Amniotic epithelial cell (primary cell): Measurements from ENCODE around the gene CCDC24.

Source experiments
- DNase-seq: peaks from one replicate; pipeline ENCODE4 v3.0.0-alpha.2; 2010; ENCODE audit warnings: low read depth

CCDC24 gene

DNA sequence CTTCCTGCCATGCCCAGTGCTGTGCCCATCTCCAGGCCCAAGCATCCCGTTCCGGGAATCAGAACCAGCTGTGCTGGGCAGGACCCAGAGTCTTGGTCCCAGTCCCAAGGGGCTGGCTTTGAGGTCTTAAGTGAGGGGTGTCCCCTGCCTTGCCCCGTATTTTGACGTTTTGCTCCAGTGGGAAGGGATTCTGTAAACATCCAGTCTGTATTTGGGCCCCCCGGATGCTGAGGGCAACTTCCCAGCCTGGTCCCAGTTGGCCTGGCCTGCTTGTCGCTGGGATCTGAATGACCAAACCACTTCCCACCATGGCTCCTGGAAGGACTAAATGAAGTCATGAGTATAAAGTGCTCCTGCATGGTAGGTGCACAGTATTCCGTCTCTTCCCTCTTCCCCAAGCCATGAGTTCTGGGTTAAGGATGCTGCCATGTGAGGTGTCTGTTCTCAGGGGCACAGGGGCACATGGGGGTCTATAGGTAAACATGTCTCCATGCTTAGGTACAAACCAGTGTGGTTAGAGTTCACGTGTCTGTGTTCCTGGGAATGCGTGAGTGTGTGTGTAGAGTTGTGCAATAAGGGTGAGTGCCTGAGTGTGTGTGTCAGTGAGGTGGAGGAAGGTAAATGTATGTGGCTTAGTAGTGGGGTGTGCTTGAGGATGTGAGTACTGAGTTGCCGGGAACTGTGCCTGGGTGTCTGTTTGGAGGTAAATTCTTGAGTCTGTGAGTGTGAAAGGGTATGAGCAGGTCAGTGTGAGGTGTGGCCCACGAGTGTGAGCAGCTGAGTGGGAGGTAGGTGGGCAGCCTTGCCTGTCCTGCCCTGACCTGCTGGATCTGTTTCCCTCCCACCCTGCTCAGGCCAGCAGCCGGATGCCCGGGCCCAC is 10.9 kb upstream of the CCDC24 start:
- DNase-seq: peak; percentile 69

DNA sequence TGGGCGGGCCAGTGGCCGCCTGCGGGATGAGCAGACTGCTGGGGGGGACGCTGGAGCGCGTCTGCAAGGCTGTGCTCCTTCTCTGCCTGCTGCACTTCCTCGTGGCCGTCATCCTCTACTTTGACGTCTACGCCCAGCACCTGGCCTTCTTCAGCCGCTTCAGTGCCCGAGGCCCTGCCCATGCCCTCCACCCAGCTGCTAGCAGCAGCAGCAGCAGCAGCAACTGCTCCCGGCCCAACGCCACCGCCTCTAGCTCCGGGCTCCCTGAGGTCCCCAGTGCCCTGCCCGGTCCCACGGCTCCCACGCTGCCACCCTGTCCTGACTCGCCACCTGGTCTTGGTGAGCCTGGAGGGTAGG is 10.3 kb upstream of the CCDC24 start:
- no peak for DNase-seq

DNA sequence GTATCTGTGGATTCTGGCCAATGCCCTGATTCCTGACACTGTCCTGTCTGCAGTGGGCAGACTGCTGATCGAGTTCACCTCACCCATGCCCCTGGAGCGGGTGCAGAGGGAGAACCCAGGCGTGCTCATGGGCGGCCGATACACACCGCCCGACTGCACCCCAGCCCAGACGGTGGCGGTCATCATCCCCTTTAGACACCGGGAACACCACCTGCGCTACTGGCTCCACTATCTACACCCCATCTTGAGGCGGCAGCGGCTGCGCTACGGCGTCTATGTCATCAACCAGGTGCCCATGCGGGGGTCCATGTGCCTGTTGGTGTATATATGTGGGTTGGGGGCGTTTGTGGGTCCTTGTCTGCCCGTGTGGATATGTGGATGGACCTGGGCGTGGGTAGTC is 9.8 kb upstream of the CCDC24 start:
- no peak for DNase-seq

DNA sequence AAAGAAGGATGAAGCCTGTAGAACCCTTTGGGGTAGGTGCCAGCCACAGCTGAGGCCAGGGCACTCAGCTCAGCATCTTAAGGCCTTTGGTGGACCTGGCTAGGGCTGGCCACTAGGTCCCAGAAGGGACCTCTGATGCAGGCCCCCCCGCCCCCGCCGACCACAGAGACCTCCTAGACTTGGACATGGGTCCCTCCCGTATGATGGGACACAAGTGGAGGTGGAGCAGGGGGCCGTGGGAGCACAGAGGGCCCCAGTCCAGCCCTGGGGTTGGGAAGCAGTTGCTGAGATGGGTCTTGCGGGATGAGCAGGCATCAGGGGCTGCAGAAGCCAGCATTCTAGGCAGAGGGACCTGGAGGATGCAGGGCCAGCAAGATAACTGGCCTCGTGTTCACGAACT is 9.2 kb upstream of the CCDC24 start:
- no peak for DNase-seq

DNA sequence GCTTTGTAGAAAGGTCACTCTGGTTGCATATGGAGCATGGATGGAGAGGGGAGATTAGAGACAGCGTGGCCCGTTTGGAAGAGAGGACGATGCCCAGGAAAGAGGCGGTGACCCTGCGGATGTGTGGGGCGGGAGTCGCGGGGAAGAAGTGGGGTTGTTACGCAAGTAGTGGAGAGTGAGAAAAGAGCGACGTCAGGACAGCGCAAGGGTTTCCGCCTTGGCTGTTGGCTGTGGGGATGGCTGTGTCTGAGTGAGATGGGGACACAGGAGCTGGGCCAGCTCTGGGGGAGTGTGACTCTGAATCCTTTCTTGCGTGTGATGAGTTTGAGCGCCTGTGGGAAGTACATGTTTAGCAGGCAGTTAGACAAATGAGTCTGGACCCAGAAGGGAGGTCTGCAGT is 8.6 kb upstream of the CCDC24 start:
- DNase-seq: no peak

DNA sequence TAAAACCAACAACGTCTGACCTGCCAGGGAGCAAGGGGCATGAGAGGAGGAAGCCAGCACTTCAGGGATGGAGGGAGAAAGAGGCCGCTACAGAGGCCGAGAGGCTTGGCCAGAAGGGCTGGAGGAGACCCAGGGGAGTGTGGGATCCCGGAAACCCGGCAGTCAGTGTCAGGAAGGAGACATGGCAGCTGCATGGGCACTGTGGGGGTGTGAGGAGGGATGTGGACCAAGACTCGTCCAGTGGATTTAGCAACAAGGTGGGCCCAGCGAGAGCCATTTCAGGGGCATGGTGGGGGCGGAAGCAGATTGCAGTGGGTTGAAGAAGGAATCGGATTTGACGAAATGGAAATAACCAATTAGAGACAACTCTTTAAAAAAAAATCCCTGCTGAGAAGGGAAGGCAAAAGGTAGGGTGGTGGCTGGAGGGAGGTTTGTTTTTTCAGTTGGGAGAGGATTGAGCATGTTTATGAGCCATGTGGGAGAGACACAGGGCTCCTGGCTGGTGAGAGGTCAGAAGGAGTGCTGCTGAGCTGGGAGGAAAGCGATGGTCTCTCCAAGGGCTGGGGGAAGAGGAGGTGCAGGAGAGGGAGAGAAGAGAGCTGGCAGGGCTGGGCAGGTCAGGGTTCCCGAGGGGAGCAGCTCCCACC is 8.0 kb upstream of the CCDC24 start:
- no peak for DNase-seq

DNA sequence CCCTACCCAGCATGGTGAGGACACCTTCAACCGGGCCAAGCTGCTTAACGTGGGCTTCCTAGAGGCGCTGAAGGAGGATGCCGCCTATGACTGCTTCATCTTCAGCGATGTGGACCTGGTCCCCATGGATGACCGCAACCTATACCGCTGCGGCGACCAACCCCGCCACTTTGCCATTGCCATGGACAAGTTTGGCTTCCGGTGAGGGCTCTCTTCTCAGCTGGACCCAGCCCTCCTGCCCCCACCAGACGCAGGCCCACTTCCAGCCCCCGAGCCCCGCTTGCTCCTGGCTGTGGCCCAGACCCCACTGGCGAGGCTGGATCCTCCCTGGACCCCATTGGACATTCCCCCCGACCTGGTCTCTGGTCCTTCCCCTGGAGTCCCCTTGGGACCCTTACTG is 6.5 kb upstream of the CCDC24 start:
- DNase-seq: no peak

DNA sequence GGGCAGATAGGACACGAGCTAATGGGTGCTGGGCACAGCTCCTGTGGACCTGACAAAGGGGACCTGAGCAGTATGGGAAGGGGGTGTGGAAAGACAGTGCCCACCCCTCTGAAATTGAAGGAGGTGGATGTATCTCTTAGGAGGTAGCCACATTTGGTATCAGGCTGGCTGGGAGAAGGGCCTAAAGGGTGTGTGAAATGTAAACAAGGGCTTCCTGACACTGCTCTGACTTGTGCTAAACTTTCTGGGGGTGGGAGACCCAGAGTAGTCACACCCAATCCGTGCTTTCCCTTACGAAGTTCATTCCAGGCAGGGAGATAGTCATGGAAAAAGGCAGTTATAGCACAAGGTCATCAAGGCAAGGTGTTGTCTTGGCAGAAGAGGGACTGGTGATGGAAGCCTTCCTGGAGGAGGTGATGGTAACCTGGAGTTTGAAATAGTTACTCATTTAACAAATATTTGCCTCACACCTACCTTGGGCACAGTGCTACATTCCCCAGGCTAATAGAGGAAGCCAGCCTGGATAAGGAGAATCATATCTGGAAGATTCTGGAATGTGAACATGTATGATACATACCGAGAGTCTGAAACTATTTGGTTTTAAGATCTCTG is 5.3 kb upstream of the CCDC24 start:
- no peak for DNase-seq

DNA sequence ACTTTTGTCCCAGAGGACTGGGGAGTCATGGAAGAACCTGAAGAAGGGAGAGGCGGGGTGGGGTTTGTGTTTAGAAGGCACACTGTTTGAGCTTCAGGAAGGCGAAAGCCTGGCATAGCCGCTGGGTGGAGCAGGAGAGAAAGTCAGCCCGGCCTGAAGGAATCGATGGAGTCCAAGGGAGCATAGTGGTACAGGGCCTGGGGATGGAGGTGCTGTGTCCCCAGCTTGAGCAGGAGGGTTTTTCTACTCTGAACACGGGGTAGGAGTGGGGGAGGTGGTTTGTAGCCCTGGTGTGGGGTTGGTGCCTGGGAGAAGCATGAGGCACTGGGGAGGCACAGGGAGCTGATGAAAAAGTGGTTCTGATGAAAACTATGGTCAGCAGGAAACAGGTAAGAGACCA is 4.7 kb upstream of the CCDC24 start:
- DNase-seq: no peak

DNA sequence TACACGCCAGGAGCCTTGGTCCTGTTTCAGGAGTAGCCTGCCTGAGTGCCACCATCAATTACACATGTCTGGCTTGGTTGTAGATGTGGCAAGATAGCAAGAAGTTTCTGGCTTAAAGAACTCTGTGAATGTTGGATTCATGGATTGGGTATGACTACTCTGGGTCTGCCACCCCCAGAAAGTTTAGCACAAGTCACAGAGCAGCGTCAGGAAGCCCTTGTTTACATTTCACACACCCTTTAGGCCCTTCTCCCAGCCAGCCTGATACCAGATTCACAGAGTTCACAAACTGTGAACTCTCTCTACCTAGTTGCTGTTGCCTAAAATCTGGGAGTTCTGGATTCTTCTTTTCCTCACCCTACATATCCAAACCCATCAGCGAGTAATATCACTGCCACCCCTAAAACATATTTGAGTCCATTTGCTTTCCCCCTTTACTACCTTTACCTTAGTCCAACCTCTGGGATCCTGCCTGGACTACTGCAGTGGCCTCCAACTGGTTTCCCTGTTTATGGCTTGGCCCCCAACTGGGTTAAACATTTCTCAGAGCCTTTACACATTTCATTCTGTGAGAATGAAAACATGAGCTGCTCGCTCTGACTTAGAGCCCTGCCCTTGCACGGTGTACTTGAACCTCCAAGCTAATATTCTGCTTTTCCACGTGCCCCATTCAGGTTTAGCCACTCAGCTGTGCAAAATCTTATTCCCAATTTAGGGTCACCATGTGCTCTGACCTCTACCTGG is 4.1 kb upstream of the CCDC24 start:
- peak; percentile 11 for DNase-seq

DNA sequence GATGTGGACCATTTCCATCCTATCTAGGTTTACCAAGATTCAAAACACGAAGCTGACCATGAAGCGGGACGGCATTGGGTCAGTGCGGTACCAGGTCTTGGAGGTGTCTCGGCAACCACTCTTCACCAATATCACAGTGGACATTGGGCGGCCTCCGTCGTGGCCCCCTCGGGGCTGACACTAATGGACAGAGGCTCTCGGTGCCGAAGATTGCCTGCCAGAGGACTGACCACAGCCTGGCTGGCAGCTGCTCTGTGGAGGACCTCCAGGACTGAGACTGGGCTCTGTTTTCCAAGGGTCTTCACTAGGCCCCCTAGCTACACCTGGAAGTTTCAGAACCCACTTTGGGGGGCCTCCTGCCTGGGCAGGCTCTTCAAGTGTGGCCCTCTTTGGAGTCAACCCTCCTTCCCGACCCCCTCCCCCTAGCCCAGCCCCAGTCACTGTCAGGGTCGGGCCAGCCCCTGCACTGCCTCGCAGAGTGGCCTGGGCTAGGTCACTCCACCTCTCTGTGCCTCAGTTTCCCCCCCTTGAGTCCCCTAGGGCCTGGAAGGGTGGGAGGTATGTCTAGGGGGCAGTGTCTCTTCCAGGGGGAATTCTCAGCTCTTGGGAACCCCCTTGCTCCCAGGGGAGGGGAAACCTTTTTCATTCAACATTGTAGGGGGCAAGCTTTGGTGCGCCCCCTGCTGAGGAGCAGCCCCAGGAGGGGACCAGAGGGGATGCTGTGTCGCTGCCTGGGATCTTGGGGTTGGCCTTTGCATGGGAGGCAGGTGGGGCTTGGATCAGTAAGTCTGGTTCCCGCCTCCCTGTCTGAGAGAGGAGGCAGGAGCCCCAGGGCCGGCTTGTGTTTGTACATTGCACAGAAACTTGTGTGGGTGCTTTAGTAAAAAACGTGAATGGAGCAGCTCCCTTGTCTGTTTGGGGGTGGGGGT is 864 bp upstream of the CCDC24 start:
- no peak for DNase-seq

DNA sequence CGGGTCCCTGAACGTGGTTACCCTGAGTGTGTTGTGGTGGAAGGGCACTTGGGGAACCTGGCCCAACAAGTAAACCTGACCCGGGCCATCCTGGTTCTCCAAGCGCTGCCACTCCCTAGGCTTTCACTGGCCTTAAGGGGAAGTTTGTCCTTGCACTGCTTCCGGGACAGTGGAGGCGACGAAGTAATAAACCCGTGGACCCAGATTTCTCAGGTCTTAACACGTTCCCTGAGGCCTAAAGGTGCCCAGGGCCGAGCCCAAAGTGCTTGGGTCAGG is 261 bp upstream of the CCDC24 start:
- DNase-seq: no peak

DNA sequence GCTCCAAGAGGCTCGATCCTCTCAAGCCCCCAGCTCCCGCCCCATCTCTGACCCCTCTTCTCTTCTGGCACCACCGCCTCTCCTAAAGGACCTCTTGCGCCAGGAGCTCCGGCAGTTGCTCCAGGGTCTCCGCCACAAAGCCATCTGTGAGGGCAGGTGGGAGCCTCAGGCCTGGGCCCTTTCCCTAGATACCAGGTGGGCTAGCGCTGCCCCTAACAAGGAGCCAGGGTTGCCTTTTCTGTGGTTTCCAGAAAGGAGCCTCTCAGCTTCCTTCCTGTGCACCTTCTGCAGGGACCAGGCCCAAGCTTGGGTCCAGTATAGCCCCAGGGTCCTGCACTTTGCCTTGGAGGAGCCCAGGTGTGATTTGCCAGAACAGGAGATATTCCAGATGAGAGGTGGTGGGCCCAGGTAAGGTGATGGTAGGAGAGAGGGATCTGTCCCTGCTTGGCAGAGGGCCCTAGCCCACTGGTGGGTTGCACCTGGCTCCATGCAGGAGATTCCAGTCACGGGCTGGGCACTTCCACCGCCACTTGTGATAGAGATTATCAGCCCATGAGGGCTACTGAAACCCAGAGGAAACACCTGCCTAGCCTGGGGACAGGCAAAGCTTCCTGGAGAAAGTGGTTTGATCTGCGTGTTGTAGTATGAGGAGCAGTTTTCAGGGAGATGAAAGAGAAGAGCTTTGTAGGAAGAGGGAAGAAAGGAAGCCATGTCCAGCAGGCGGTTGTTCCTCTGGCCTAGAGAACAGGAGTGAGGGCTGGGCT is 1.0 kb downstream of the CCDC24 start:
- no peak for DNase-seq

DNA sequence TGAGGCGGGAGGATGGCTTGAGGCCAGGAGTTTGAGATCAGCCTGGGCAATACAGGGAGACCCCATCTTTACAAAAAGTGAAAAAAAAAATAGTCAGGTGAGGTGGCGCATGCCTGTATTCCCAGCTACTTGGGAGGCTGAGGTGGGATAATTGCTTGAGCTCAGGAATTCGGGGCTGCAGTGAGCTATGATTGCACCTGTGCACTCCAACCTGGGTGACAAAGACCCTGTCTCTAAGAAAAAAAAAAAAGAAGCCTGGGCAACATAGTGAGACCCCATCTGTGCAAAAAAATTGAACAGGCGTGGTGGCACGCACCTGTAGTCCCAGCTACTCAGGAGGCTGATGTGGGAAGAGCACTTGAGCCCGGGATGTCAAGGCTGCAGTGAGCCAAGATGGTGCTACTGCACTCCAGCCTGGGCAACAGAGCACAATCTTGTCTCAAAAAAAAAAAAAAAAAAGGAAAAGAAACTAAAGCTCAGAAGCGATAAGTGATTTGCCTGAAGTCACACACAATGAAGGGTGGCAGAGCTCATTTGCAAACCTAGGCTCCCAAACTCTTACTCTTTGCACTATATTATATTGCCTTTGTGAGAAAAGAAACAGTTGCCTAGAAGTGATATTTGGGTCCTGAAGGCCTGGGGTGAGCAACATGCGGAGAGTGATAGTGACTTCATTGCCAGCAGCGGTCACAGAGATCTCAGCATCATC is 2.0 kb downstream of the CCDC24 start:
- DNase-seq: no peak

DNA sequence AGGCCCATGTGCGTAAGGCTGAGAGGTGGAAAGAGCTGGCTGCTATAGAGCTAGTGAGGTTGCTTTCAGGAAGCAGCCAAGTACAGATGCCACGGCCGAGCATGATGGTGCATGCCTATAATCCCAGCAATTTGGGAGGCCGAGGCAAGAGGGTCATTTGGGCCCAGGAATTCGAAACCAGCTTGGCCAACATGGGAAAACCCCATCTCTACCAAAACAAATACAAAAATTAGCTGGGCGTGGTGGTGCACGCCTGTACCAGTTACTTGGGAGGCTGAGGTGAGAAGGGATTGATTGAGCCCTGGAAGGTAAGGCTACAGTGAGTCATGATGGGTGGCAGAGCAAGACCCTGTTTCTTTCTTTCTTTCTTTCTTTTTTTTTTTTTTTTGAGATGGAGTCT is 2.7 kb downstream of the CCDC24 start:
- DNase-seq: no peak

DNA sequence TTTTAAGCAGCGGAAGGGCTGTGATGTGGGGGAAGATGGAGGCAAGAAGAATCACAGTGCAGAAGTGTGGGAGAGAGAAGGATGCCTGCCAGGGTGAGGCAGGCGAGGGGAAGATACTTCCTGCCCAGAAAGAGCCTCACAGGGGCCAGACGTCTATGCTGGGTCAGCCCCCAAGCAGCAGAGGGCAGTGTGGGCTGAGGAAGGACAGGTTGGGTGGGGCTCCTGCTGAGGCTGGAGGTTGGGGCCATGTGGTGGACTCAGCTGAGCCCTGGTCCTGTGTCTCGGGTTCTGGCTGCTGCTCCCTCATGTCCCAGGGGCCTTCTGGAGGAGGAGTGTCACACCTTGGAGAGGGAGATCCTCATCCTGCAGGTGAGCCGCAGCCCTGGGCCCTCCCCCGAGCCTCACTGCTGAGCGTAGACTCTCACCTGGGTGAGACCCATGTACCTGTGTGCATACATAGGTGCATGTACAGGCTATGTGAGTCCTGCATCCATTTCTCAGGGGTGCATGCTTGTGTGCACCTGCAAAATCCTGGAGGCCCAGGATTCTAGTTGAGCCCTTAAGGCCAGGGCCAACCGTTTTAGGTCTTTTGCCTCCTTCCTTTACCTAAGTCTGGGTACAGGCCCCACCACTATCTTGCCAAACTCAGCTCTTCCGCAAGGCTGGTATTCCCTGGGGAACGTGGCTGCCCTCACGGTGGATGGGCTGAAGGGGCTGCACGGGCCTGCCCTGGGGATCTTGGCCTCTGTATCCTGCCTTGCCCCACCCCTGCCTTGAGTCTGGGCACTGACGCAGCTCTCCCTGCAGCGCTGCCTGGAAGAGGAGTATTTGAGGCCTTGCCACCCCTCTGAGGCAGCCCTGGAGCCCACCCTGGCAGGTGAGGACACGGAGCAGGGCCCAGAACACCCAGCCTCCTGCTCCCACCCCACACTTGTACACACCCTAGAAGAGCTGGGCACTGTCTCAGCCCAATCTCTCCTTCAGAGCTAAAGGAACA is 3.7 kb downstream of the CCDC24 start:
- no peak for DNase-seq

DNA sequence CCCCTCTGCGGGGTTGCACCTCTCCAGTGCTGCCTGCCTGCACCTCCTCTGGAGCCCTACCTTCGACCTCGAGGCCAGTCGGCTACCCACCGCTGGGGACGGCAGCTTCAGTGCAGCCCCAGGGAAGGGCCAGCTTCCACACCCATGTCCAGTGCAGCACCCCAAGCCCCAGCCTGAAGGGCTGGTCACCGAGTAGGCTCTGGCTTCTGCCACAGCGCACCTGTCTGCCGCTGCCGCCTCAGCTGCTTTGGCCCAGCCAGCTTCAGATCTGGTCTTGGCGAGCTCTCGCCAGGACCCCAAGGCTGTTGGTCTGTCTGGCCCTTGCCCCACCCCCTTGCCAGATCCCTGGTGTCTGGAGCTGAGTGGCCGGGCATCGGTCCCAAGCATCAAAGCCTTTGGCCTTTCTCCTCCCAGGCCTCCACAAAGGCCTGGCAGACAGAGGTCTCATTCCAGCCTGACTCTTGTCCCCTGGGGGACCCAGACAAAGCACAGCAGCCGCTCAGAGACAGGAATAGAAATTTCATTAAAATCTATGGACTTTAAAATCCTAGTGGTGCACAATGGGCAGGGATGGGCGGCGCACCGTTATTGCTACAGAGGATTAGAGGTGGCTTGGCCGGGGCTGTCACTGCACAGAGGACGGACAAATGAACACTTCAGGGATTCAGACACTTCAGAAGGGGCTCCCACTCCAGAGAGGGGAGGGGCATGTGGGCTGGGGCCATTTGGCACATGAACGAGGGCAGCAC is 4.8 kb downstream of the CCDC24 start:
- DNase-seq: no peak

DNA sequence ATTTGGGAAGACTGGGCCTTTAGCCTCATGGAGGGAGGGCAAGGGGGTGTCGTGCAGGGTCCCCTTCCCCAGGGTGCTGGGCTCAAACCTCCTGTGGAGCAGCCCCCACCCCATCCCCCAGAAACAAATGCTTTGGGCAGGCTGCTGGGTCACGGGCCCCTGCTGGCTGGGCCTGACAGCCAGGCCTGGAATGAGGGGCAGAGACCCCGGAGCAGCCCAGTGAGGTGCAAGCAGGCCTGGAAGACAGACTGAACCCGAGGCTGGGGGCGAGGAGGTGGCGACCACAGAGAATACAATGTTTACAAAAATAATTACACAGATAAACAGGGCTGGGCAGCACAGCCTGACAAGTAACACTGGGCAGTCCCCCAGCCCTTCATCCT is 5.3 kb downstream of the CCDC24 start:
- DNase-seq: no peak
